HepG2 (cell line): ENCODE measurements around the gene RNF123. TPM values are rescaled to one million over a fixed set of nuclear protein-coding genes. Genes with fewer than 3 reads are reported as not detected.
A peak's percentile ranks its signal among the peaks of the same experiment; 100 is the strongest.

Experiments used
- ADNP ChIP-seq: sonication (generic); formaldehyde crosslinking; IDR thresholded peaks from 2 replicates; pipeline ENCODE4 v1.4.0; 2020; ENCODE audit warnings: missing genetic modification reagents
- AGO1 ChIP-seq: fragments of 200-400 bp; formaldehyde crosslinking; IDR thresholded peaks from 2 replicates; pipeline ENCODE4 v1.6.1; 2017; ENCODE audit warnings: mild to moderate bottlenecking, low read depth, low read length, moderate library complexity; ENCODE audit not compliant: poor library complexity, severe bottlenecking
- AGO2 ChIP-seq: fragments of 200-400 bp; formaldehyde crosslinking; optimal IDR thresholded peaks from 2 replicates; pipeline ENCODE3; 2017; ENCODE audit warnings: mild to moderate bottlenecking, low read depth, low read length, moderate library complexity
- DPF2 ChIP-seq: sonication (generic); formaldehyde crosslinking; IDR thresholded peaks from 2 replicates; pipeline ENCODE4 v1.4.0; 2020; ENCODE audit warnings: mild to moderate bottlenecking, low read depth, missing genetic modification reagents, borderline replicate concordance
- ETV5 ChIP-seq: IDR thresholded peaks from 2 replicates; pipeline ENCODE4 v1.6.1; 2018; ENCODE audit warnings: missing biosample characterization, missing genetic modification reagents, inconsistent platforms, borderline replicate concordance
- GABPA ChIP-seq, 2 experiments: IDR thresholded peaks; 2 replicates each; pipeline ENCODE4 v1.6.1; 2011 to 2016; ENCODE audit warnings: low read depth in 2 of 2, low read length in 1 of 2, missing biosample characterization in 1 of 2, missing genetic modification characterization in 1 of 2
- HDAC2 ChIP-seq: sonication (generic); formaldehyde crosslinking; IDR thresholded peaks from 2 replicates; pipeline ENCODE4 v1.4.0; 2020; ENCODE audit warnings: missing genetic modification reagents
- HMGA1 ChIP-seq: sonication (generic); formaldehyde crosslinking; conservative IDR thresholded peaks from 2 replicates; pipeline ENCODE4 v1.4.0; 2020; ENCODE audit warnings: missing genetic modification reagents
- NCOA1 ChIP-seq: sonication (generic); formaldehyde crosslinking; IDR thresholded peaks from 2 replicates; pipeline ENCODE4 v1.9.0; 2021; ENCODE audit warnings: missing genetic modification reagents
- PHF8 ChIP-seq: sonication (generic); formaldehyde crosslinking; IDR thresholded peaks from 2 replicates; pipeline ENCODE4 v1.5.0; 2020; ENCODE audit warnings: missing genetic modification reagents
- RBM39 ChIP-seq: fragments of 200-400 bp; formaldehyde crosslinking; IDR thresholded peaks from one replicate; pipeline ENCODE4 v1.6.1; 2018; ENCODE audit warnings: antibody characterized with exemption, mild to moderate bottlenecking, low read depth, low read length; ENCODE audit not compliant: poor library complexity, severe bottlenecking
- RFXAP ChIP-seq: sonication (generic); formaldehyde crosslinking; IDR thresholded peaks from 2 replicates; pipeline ENCODE4 v1.4.0; 2020; ENCODE audit warnings: missing genetic modification reagents, borderline replicate concordance
- RNF219 ChIP-seq: sonication (generic); formaldehyde crosslinking; IDR thresholded peaks from 2 replicates; pipeline ENCODE4 v1.5.0; 2020; ENCODE audit warnings: mild to moderate bottlenecking, missing genetic modification reagents
- SRSF1 ChIP-seq: fragments of 200-400 bp; formaldehyde crosslinking; optimal IDR thresholded peaks from 2 replicates; pipeline ENCODE3; 2017; ENCODE audit warnings: mild to moderate bottlenecking, low read depth, low read length, moderate library complexity
- TAF1 ChIP-seq: sonication (generic); formaldehyde crosslinking; IDR thresholded peaks from 2 replicates; pipeline ENCODE4 v1.4.0; 2020; ENCODE audit warnings: missing genetic modification reagents
- TOE1 ChIP-seq: sonication (generic); formaldehyde crosslinking; IDR thresholded peaks from 2 replicates; pipeline ENCODE4 v1.4.0; 2020; ENCODE audit warnings: mild to moderate bottlenecking, missing genetic modification reagents
- TRAFD1 ChIP-seq: sonication (generic); formaldehyde crosslinking; IDR thresholded peaks from 2 replicates; pipeline ENCODE4 v1.5.1; 2020; ENCODE audit warnings: missing genetic modification reagents, mild to moderate bottlenecking, borderline replicate concordance
- U2AF2 ChIP-seq: fragments of 200-400 bp; formaldehyde crosslinking; IDR thresholded peaks from 2 replicates; pipeline ENCODE4 v1.6.1; 2017; ENCODE audit warnings: low read depth, mild to moderate bottlenecking, low read length
- YEATS2 ChIP-seq: sonication (generic); formaldehyde crosslinking; IDR thresholded peaks from 2 replicates; pipeline ENCODE4 v1.4.0; 2020; ENCODE audit warnings: missing genetic modification reagents, borderline replicate concordance
- ZBTB42 ChIP-seq: sonication (generic); formaldehyde crosslinking; IDR thresholded peaks from 2 replicates; pipeline ENCODE4 v1.5.0; 2020; ENCODE audit warnings: mild to moderate bottlenecking, missing genetic modification reagents
- ZNF317 ChIP-seq: sonication (generic); formaldehyde crosslinking; IDR thresholded peaks from 2 replicates; pipeline ENCODE4 v1.5.0; 2020; ENCODE audit warnings: mild to moderate bottlenecking, missing genetic modification reagents
- ZNF552 ChIP-seq: sonication (generic); formaldehyde crosslinking; IDR thresholded peaks from 2 replicates; pipeline ENCODE4 v1.9.0; 2022; ENCODE audit warnings: missing genetic modification reagents, mild to moderate bottlenecking, borderline replicate concordance
- ZNF747 ChIP-seq: sonication (generic); formaldehyde crosslinking; IDR thresholded peaks from 2 replicates; pipeline ENCODE4 v1.8.1; 2023; ENCODE audit warnings: missing genetic modification reagents, mild to moderate bottlenecking, borderline replicate concordance
- ZNF772 ChIP-seq: sonication (generic); formaldehyde crosslinking; IDR thresholded peaks from 2 replicates; pipeline ENCODE4 v1.5.0; 2020; ENCODE audit warnings: mild to moderate bottlenecking, missing genetic modification reagents
- ZNF780A ChIP-seq: sonication (generic); formaldehyde crosslinking; IDR thresholded peaks from 2 replicates; pipeline ENCODE4 v1.8.0; 2022; ENCODE audit warnings: mild to moderate bottlenecking, missing genetic modification reagents, moderate library complexity
- polyA plus RNA-seq, 8 experiments: library from polyadenylated mRNA; depleted of rRNA in 3 of 8; stranded (reverse) in 7 of 8; unstranded in 1 of 8; fragments of >200 nt; fragmentation: Illumina TruSeq in 4 of 8; extraction: Trizol in 4 of 8; gene quantifications; 2 replicates each; pipeline versions ENCODE4 v1.2.1 to v1.2.3, GENCODE V29; 2011 to 2016; ENCODE audit warnings: low read depth in 4 of 8, missing spikeins in 1 of 8, mixed read lengths in 1 of 8; ENCODE audit not compliant: insufficient read depth in 1 of 8
- total RNA-seq, 5 experiments: library from RNA; depleted of rRNA; stranded (reverse); fragments of >200 nt; fragmentation: Illumina TruSeq; extraction: Trizol; gene quantifications; 2 replicates each; pipeline ENCODE4 v1.2.3, GENCODE V29; 2016; ENCODE audit warnings: low read depth in 1 of 5
- TF ChIP-seq, protein P1 (sequence below): sonication (generic); formaldehyde crosslinking; IDR thresholded peaks from 2 replicates; pipeline ENCODE4 v1.8.0; 2022; ENCODE audit warnings: mild to moderate bottlenecking, missing genetic modification reagents, moderate library complexity

RNF123 gene
- total and polyA plus RNA-seq, 2 of the 13 experiments (the other 11 are each of a cell fraction or from before 2014, with no cell fraction given), result 29.9 to 82.2 TPM

- peak; percentile 35; the same call in 1 of the 2 replicates for TF ChIP-seq ETV5 (CRISPR knock-in tag)
- no peak; the same call in 1 of the 2 replicates for TF ChIP-seq ZNF780A (CRISPR knock-in tag)
- 0 out of 2 replicates have a peak, but pooled peaks have one; percentile 16 for TF ChIP-seq HDAC2 (CRISPR knock-in tag)
- TF ChIP-seq AGO2, result peak; percentile 82
- TF ChIP-seq, protein P1, sequence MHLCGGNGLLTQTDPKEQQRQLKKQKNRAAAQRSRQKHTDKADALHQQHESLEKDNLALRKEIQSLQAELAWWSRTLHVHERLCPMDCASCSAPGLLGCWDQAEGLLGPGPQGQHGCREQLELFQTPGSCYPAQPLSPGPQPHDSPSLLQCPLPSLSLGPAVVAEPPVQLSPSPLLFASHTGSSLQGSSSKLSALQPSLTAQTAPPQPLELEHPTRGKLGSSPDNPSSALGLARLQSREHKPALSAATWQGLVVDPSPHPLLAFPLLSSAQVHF (CRISPR knock-in tag), result no peak
- no peak for TF ChIP-seq TRAFD1 (CRISPR knock-in tag)
- TF ChIP-seq U2AF2, result no peak
- TF ChIP-seq ZNF317 (CRISPR knock-in tag), result no peak
- TF ChIP-seq NCOA1 (CRISPR knock-in tag), result 0 out of 2 replicates have a peak, but pooled peaks have one; percentile 32
- no peak for TF ChIP-seq RFXAP
- TF ChIP-seq DPF2 (CRISPR knock-in tag), result no peak
- no peak for TF ChIP-seq GABPA (IDR thresholded peaks at IDR 0.05; ENCODE audit: low read depth, low read length)
- TF ChIP-seq GABPA (CRISPR knock-in tag; IDR thresholded peaks at IDR 0.05; ENCODE audit: low read depth), result no peak
- 0 out of 2 replicates have a peak, but pooled peaks have one; percentile 66 for TF ChIP-seq ZBTB42 (CRISPR knock-in tag)
- no peak for TF ChIP-seq RBM39
- TF ChIP-seq ZNF552 (CRISPR knock-in tag), result peak; percentile 74; the same call in 1 of the 2 replicates
- 0 out of 2 replicates have a peak, but pooled peaks have one; percentile 69 for TF ChIP-seq YEATS2
- TF ChIP-seq ZNF772, result peak; percentile 80; the same call in 1 of the 2 replicates
- no peak for TF ChIP-seq RNF219
- TF ChIP-seq HMGA1 (CRISPR knock-in tag), result no peak
- no peak for TF ChIP-seq ZNF747 (CRISPR knock-in tag)
- TF ChIP-seq SRSF1, result no peak
- no peak for TF ChIP-seq AGO1
- TF ChIP-seq TOE1 (CRISPR knock-in tag), result peak; percentile 24; the same call in 1 of the 2 replicates
- peak; percentile 59; the same call in 1 of the 2 replicates for TF ChIP-seq TAF1 (CRISPR knock-in tag)
- TF ChIP-seq PHF8, result 0 out of 2 replicates have a peak, but pooled peaks have one; percentile 39
- no peak for TF ChIP-seq ADNP (CRISPR knock-in tag)
Measured at GRCh38 chr3:49673121-49673714, 16.1 kb upstream of the RNF123 start (continued).
